HepG2 (cell line): Measurements from ENCODE around the gene ARHGAP23. TPM values are rescaled to one million over a fixed set of nuclear protein-coding genes. Genes with fewer than 3 reads are reported as not detected.

Source experiments
- ATAC-seq: fragments of 200-7000 bp; cut with Tn5 transposase; 3 replicates; pipeline ENCODE4 v1.9.1; 2020; ENCODE audit warnings: mild to moderate bottlenecking, moderate library complexity
- BruUV-seq: library from RNA; stranded (reverse); fragments of 400-500 nt; replicated peaks from 2 replicates; lab custom pipeline; 2021; lab: Mats Ljungman, UMichigan
- CTCF ChIA-PET: fragments of 300-600 bp; formaldehyde crosslinking; extraction: SDS; loops from one replicate; lab custom pipeline; 2021; ENCODE audit warnings: low total read pairs, inconsistent platforms, low intra/inter-chr PET ratio; lab: Yijun Ruan, JAX
- POLR2A ChIA-PET: fragments of 350-600 bp; sonication (Branson Sonifier 250); formaldehyde crosslinking; loops from one replicate; lab custom pipeline; 2020; ENCODE audit warnings: antibody characterized with exemption, inconsistent platforms; lab: Yijun Ruan, JAX
- DNase-seq: peaks from one replicate; pipeline ENCODE4 v3.0.0-alpha.2; 2015; ENCODE audit warnings: low spot score
- FAIRE-seq: peaks from 3 replicates; lab custom pipeline; 2011; peaks lifted over from hg19 to GRCh38; lab: Jason Lieb, UNC
- H2AFZ ChIP-seq: one replicate; pipeline ENCODE4 v1.6.1; 2011; ENCODE audit warnings: low read length, inconsistent platforms
- H3K27ac ChIP-seq: fragments of 300-600 bp; 3 replicates; pipeline ENCODE4 v1.8.0; 2011; ENCODE audit warnings: mixed run types, mild to moderate bottlenecking, mixed read lengths, low read length, inconsistent platforms; ENCODE audit not compliant: insufficient read depth; ENCODE audit errors: extremely low read length
- H3K27me3 ChIP-seq, 2 experiments: fragments of 200-600 bp in 1 of 2; 2 replicates in 1 of 2; 3 replicates in 1 of 2; pipeline versions ENCODE4 v1.6.0 to v1.8.0; 2011; ENCODE audit warnings: low read length in 2 of 2, mild to moderate bottlenecking in 2 of 2, moderate library complexity in 2 of 2, inconsistent platforms in 1 of 2; ENCODE audit not compliant: insufficient read depth in 2 of 2, control insufficient read depth in 1 of 2
- H3K36me3 ChIP-seq, 2 experiments: fragments of 200-600 bp in 1 of 2; replicated peaks in 1 of 2; 2 replicates in 1 of 2; 3 replicates in 1 of 2; pipeline versions ENCODE4 v1.5.1 to v1.8.0; 2011; ENCODE audit warnings: low read length in 2 of 2, inconsistent platforms in 1 of 2; ENCODE audit not compliant: insufficient read depth in 2 of 2, control insufficient read depth in 1 of 2
- H3K4me1 ChIP-seq: 2 replicates; pipeline ENCODE4 v1.5.1; 2012; ENCODE audit warnings: low read length, inconsistent platforms; ENCODE audit not compliant: insufficient read depth
- H3K4me2 ChIP-seq: 2 replicates; pipeline ENCODE4 v1.6.0; 2011; ENCODE audit warnings: low read depth, low read length, inconsistent platforms
- H3K4me3 ChIP-seq, 3 experiments: fragments of 200-600 bp in 1 of 3; sonication (generic), shearing (Covaris generic) in 1 of 3; replicated peaks in 1 of 3; 2 replicates each; pipeline ENCODE4 v1.5.1; 2011 to 2016; ENCODE audit warnings: low read length in 3 of 3, inconsistent platforms in 2 of 3, low read depth in 2 of 3, mild to moderate bottlenecking in 2 of 3, control low read depth in 1 of 3, mixed read lengths in 1 of 3; ENCODE audit not compliant: insufficient read depth in 1 of 3
- H3K79me2 ChIP-seq: one replicate; pipeline ENCODE4 v1.6.1; 2011; ENCODE audit warnings: low read length, inconsistent platforms; ENCODE audit not compliant: insufficient read depth
- H3K9ac ChIP-seq: 2 replicates; pipeline ENCODE4 v1.6.0; 2011; ENCODE audit warnings: mild to moderate bottlenecking, low read depth, low read length, inconsistent platforms; ENCODE audit not compliant: insufficient read depth
- H3K9me3 ChIP-seq: 2 replicates; pipeline ENCODE4 v1.5.1; 2012; ENCODE audit warnings: mild to moderate bottlenecking, low read length
- H4K20me1 ChIP-seq: 2 replicates; pipeline ENCODE4 v1.6.0; 2011; ENCODE audit warnings: inconsistent platforms, mild to moderate bottlenecking, low read length, moderate library complexity; ENCODE audit not compliant: insufficient read depth
- CENPBD1 ChIP-seq: sonication (generic); formaldehyde crosslinking; IDR thresholded peaks from 2 replicates; pipeline ENCODE4 v1.8.0; 2022; ENCODE audit warnings: missing genetic modification reagents, low read depth, mild to moderate bottlenecking, borderline replicate concordance
- CHD4 ChIP-seq: fragments of 200-600 bp; sonication (generic); IDR thresholded peaks from 2 replicates; pipeline ENCODE4 v1.7.0; 2017; ENCODE audit warnings: mild to moderate bottlenecking, low read length, borderline replicate concordance
- MLXIP ChIP-seq: sonication (generic); formaldehyde crosslinking; IDR thresholded peaks from 2 replicates; pipeline ENCODE4 v1.9.0; 2021; ENCODE audit warnings: missing genetic modification reagents, borderline replicate concordance
- NFIC ChIP-seq: IDR thresholded peaks from 2 replicates; pipeline ENCODE4 v1.6.1; 2012; ENCODE audit warnings: mild to moderate bottlenecking, low read length, inconsistent platforms
- PRMT3 ChIP-seq: sonication (generic); formaldehyde crosslinking; IDR thresholded peaks from 2 replicates; pipeline ENCODE4 v1.8.1; 2022; ENCODE audit warnings: low read depth, mild to moderate bottlenecking, moderate library complexity, missing genetic modification reagents, borderline replicate concordance
- RCOR2 ChIP-seq: IDR thresholded peaks from 2 replicates; pipeline ENCODE4 v1.6.1; 2016; ENCODE audit warnings: missing biosample characterization, missing genetic modification reagents
- SRF ChIP-seq: IDR thresholded peaks from 2 replicates; pipeline ENCODE4 v1.6.1; 2011; ENCODE audit warnings: mild to moderate bottlenecking, low read depth, low read length, moderate library complexity
- TRIM24 ChIP-seq: sonication (generic); formaldehyde crosslinking; IDR thresholded peaks from 2 replicates; pipeline ENCODE4 v1.8.0; 2022; ENCODE audit warnings: mild to moderate bottlenecking, missing genetic modification reagents
- ZBTB7B ChIP-seq: sonication (generic); formaldehyde crosslinking; IDR thresholded peaks from 2 replicates; pipeline ENCODE4 v1.4.0; 2020; ENCODE audit warnings: missing genetic modification reagents
- ZFP90 ChIP-seq: sonication (generic); formaldehyde crosslinking; IDR thresholded peaks from 2 replicates; pipeline ENCODE4 v1.8.0; 2022; ENCODE audit warnings: missing genetic modification reagents, mild to moderate bottlenecking, inconsistent platforms, borderline replicate concordance
- ZMYM3 ChIP-seq: sonication (generic); formaldehyde crosslinking; IDR thresholded peaks from 2 replicates; pipeline ENCODE4 v1.5.1; 2020; ENCODE audit warnings: mild to moderate bottlenecking, missing genetic modification reagents
- ZNF326 ChIP-seq: sonication (generic); formaldehyde crosslinking; IDR thresholded peaks from 2 replicates; pipeline ENCODE4 v1.4.0; 2020; ENCODE audit warnings: missing genetic modification reagents, borderline replicate concordance
- ZNF530 ChIP-seq: sonication (generic); formaldehyde crosslinking; IDR thresholded peaks from 2 replicates; pipeline ENCODE4 v1.5.0; 2020; ENCODE audit warnings: low read depth, mild to moderate bottlenecking, missing genetic modification reagents
- ZNF598 ChIP-seq: sonication (generic); formaldehyde crosslinking; IDR thresholded peaks from 2 replicates; pipeline ENCODE4 v1.5.1; 2020; ENCODE audit warnings: mild to moderate bottlenecking, missing genetic modification reagents, borderline replicate concordance
- ZNF879 ChIP-seq: sonication (generic); formaldehyde crosslinking; IDR thresholded peaks from 2 replicates; pipeline ENCODE4 v1.8.1; 2023; ENCODE audit warnings: missing genetic modification reagents
- ZSCAN22 ChIP-seq: sonication (generic); formaldehyde crosslinking; IDR thresholded peaks from 2 replicates; pipeline ENCODE4 v1.4.0; 2020; ENCODE audit warnings: mild to moderate bottlenecking, missing genetic modification reagents
- WGBS: methylation state at CpG from one replicate; pipeline ENCODE4 v1.1.6; 2017; ENCODE audit warnings: low lambda C conversion rate; 5-methylcytosine and 5-hydroxymethylcytosine counted together
- in situ Hi-C: cut with HindIII; loops from 2 replicates; pipeline ENCODE4 v1.10.0; 2017; ENCODE audit warnings: low pct_unique_long_range_greater_than_20kb; ENCODE audit not compliant: extremely low pct_ligation_motif_present
- intact Hi-C: fragments of 100-400 bp; cut with micrococcal nuclease; formaldehyde crosslinking; loops from one replicate; pipeline ENCODE4 v1.10.0; 2022; ENCODE audit not compliant: unreplicated experiment
- polyA plus RNA-seq, 8 experiments: library from polyadenylated mRNA; depleted of rRNA in 3 of 8; stranded (reverse) in 7 of 8; unstranded in 1 of 8; fragments of >200 nt; fragmentation: Illumina TruSeq in 4 of 8; extraction: Trizol in 4 of 8; gene quantifications; 2 replicates each; pipeline versions ENCODE4 v1.2.1 to v1.2.3, GENCODE V29; 2011 to 2016; ENCODE audit warnings: low read depth in 4 of 8, missing spikeins in 1 of 8, mixed read lengths in 1 of 8; ENCODE audit not compliant: insufficient read depth in 1 of 8
- total RNA-seq, 5 experiments: library from RNA; depleted of rRNA; stranded (reverse); fragments of >200 nt; fragmentation: Illumina TruSeq; extraction: Trizol; gene quantifications; 2 replicates each; pipeline ENCODE4 v1.2.3, GENCODE V29; 2016; ENCODE audit warnings: low read depth in 1 of 5

The ARHGAP23 gene
- total and polyA plus RNA-seq, 2 of the 13 experiments (the other 11 are each of a cell fraction or from before 2014, with no cell fraction given) = 0.03 TPM; not detected in 1

- H3K27ac ChIP-seq = no peak overlapping the region
- no peak for FAIRE-seq
- H3K4me3 ChIP-seq = no peak overlapping the region
- intact Hi-C loops = no loop called here
- H3K27me3 ChIP-seq = peaks cover 13 to 82% of the 10 kb centered on the region in 2 experiments; a peak in 4 of 5 replicates
- ChIA-PET POLR2A (no interaction called here), CTCF (no interaction called here)
- in situ Hi-C loops = no loop called here
- no peak for ATAC-seq
- 40% methylated on average over 18 of the region's 18 CpGs for WGBS
- peaks cover 33% of the 10 kb centered on the region for H3K4me1 ChIP-seq
- no peak overlapping the region for H3K9ac ChIP-seq
- no peak overlapping the region for H3K4me2 ChIP-seq
- DNase-seq = no peak
- H4K20me1 ChIP-seq = 0 out of 2 replicates have a peak, but pooled peaks cover 4% of the 10 kb centered on the region
- no peak for TF ChIP-seq PRMT3
- no peak for TF ChIP-seq ZNF879 (CRISPR knock-in tag)
- TF ChIP-seq RCOR2 = no peak
- no peak for TF ChIP-seq CENPBD1
- TF ChIP-seq SRF = no peak
- TF ChIP-seq CHD4 = no peak
- TF ChIP-seq ZNF530 (CRISPR knock-in tag) = no peak
- no peak for TF ChIP-seq ZNF326
- no peak overlapping the region for H2AFZ ChIP-seq
- no peaks in the 10 kb centered on the region for H3K79me2 ChIP-seq
- H3K36me3 ChIP-seq = no peaks in the 10 kb centered on the region
- no peaks in the 10 kb centered on the region for H3K9me3 ChIP-seq
- BruUV-seq = no TSS peak
Observed at GRCh38 chr17:38451840-38452529, 23.7 kb downstream of the ARHGAP23 start.

- H3K79me2 ChIP-seq = no peaks in the 10 kb centered on the region
- intact Hi-C loops = no loop called here
- 43% methylated on average over 5 of the region's 6 CpGs for WGBS
- H3K4me1 ChIP-seq = peaks cover 33% of the 10 kb centered on the region
- no TSS peak for BruUV-seq
- 0 out of 2 replicates have a peak, but pooled peaks cover 4% of the 10 kb centered on the region for H4K20me1 ChIP-seq
- ChIA-PET CTCF (no interaction called here), POLR2A (no interaction called here)
- FAIRE-seq (no peak), ATAC-seq (no peak), DNase-seq (no peak)
- no peak overlapping the region for H3K9ac ChIP-seq
- peaks cover 17 to 86% of the 10 kb centered on the region in 2 experiments; a peak in 4 of 5 replicates for H3K27me3 ChIP-seq
- no peaks in the 10 kb centered on the region for H3K36me3 ChIP-seq
- no peaks in the 10 kb centered on the region for H3K9me3 ChIP-seq
- in situ Hi-C loops = no loop called here
- H3K4me3 ChIP-seq = no peak overlapping the region
- no peak overlapping the region for H3K4me2 ChIP-seq
- H2AFZ ChIP-seq = no peak overlapping the region
- H3K27ac ChIP-seq = no peak overlapping the region
- TF ChIP-seq MLXIP (CRISPR knock-in tag) (no peak), ZFP90 (CRISPR knock-in tag) (no peak), ZNF598 (CRISPR knock-in tag) (no peak), NFIC (no peak), ZMYM3 (CRISPR knock-in tag) (no peak), TRIM24 (CRISPR knock-in tag) (no peak), ZBTB7B (no peak), ZSCAN22 (CRISPR knock-in tag) (no peak)
Observed at GRCh38 chr17:38452719-38453118, 24.5 kb downstream of the ARHGAP23 start.
